HG03103 (cell line): Measurements from ENCODE around the gene COX4I2.
A peak's percentile ranks its signal among the peaks of the same experiment; 100 is the strongest.
"Not testable (repeated sequence)": the region's sequence is repeated elsewhere in the genome, so short reads cannot be mapped to it uniquely, and the experiment has no call there.

ENCODE experiments used
- ATAC-seq: cut with Tn5 transposase; IDR thresholded peaks from one replicate; pipeline ENCODE4 v1.9.1; 2021; ENCODE audit warnings: low read depth; ENCODE audit not compliant: unreplicated experiment

Gene COX4I2

DNA sequence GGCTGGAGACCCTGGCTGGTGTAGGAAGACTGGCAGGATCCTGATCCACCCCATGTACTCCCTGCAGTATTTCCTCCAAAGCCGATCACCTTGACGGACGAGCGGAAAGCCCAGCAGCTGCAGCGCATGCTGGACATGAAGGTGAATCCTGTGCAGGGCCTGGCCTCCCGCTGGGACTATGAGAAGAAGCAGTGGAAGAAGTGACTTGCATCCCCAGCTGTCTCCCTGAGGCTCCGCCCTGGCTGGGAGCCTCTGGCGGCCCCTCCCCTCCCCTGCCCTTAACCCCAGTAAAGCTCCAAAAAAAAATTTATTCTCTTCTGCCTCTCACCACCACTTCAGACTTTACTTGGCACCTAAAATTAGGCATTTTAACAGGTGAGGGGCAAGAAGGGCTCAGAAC, 7.0 kb downstream of the COX4I2 start:
- ATAC-seq: no peak

DNA sequence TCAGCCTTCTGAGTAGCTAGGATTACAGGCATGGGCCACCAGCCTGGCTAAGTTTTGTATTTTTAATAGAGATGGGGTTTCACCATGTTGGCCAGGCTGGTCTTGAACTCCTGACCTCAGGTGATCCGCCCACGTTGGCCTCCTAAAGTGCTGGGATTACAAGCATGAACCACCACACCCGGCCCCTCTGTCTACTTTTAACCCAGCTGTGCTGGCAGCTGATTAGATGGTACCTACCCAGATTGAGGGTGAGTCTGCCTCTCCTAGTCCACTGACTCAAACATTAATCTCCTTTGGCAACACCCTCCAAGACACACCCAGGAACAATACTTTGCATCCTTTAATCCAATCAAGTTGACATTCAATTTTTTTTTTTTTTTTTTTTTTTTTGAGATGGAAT, 10.4 kb downstream of the COX4I2 start:
- not testable (repeated sequence) for ATAC-seq

DNA sequence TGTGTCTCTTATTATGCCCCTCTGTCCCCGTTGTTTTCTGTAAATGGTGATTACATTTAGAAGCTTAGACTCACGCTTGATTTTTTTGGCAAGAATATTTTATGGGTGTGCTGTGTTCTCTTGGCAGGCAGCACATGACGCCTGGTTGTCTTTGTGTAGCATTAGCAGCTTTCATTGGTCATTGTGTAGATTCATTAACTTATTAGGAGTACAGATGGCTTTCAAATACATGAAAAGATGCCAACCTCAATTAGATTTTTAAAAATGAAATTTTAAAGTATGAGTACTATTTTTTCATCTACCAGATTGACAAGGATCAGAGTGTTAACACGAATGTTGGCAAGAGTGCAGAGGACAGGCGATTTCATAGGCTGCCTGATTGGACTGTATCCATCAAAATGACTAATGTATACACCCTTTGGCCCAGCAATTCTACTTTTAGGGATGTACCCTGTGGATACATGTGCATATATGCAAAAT, 15.2 kb downstream of the COX4I2 start:
- no peak for ATAC-seq

DNA sequence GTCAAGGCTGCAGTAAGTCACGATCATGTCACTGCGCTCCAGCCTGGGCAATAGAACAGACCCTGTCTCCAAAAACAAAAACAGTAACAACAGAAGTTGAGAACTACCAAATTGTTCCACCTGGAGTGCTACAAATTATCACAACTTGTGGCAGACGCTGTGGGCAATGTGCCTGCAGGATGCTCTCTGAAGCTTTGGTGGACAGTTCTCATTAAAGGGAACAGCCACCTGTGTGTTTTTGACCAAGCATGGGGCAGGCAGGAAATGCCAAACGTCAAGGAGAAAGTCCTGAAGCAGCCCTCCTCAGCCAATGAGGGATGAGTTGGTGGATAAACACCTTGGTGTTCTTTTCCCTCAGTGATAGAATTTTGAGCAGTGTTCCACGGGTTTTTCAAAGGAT, 15.8 kb downstream of the COX4I2 start:
- no peak for ATAC-seq

DNA sequence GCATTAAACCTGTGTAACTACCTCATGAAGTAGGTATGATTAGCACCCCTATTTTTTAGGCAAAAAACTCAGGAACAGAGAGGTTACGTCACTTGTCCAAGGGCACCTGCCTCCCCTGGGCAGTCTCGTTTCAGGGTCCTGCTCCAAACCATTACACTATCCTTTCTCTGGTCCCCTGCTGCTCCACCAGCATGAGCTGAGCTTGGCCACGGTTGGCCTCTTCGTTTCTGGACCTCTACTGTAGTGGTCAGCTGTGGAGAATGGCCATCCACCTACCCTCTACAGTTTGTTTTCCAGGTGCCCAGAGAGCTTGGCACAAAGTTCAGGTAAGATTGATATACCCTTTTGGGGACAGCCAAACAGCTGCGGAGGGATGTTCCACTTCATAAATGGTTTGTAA, 16.8 kb downstream of the COX4I2 start:
- ATAC-seq: no peak

DNA sequence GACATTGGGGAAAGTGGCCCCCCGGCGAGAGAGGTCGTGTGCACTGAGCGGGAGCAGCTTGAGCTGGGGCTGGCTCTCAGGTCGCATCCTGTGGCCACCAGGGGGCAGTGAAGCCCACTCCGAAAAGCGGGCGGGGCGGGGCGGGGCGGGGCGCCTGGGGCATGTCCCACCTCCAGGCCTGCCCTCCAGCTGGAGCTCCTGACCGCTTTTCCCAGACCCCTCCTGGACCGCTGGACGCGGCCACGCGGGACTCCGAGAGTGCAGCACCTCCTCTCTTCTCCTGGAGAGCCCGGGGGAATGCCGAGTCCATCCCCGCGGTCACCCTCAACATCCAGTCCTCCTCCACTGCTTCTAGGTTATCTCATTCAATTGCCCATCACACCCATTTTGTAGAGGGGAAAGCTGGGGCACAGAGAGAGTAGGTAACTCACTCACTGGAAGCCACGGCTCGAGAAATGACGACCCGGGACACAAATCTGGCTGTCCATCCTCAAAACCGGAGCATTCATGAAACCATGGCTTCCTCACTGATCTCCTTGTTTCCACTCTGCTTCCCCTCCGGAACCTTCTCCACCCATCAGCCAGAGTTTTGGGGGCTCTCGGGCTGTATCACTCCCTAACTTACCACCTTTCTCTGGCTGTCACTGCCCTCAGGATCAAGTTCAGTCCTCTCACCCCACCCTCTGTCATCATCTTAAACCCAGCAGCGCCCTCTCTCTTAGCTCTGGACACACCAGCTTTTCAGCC, 24.1 kb downstream of the COX4I2 start:
- ATAC-seq: peak; percentile 60

DNA sequence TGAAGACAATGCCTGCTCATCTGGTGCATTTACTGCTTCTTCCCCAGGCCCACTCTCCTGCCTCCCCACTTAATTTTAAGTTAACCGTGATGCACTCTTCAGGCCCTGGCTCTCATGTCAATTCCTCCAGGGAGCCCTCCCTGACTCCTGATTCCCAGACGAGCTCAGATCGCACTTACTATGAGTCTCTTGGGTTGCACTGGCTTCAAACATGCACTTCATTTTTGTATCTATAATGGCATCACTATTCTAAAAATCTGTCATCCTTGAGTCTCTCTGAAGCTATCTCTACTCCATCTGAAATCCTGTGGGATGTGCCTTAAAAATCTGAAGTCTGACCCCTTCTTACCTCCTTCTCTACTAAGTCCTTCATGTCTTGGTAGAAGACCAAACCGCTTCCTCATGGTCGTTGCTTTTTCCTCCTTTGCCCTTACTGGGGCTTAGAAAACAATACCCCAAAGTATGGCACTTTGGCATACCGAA, 24.7 kb downstream of the COX4I2 start:
- no peak for ATAC-seq

DNA sequence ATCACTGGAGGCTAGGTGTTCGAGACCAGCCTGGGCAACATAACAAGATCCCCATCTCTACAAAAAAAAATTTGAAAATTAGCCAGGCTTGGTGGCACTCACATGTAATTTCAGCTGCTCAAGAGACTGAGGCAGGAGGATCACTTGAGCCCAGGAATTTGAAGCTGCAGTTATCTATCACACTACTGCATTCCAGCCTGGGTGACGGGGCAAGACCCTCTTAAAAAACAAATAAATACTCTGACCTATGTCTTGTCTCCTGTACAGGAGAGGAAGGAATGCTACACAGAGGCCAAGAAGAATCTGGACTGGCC, 25.8 kb downstream of the COX4I2 start:
- no peak for ATAC-seq

DNA sequence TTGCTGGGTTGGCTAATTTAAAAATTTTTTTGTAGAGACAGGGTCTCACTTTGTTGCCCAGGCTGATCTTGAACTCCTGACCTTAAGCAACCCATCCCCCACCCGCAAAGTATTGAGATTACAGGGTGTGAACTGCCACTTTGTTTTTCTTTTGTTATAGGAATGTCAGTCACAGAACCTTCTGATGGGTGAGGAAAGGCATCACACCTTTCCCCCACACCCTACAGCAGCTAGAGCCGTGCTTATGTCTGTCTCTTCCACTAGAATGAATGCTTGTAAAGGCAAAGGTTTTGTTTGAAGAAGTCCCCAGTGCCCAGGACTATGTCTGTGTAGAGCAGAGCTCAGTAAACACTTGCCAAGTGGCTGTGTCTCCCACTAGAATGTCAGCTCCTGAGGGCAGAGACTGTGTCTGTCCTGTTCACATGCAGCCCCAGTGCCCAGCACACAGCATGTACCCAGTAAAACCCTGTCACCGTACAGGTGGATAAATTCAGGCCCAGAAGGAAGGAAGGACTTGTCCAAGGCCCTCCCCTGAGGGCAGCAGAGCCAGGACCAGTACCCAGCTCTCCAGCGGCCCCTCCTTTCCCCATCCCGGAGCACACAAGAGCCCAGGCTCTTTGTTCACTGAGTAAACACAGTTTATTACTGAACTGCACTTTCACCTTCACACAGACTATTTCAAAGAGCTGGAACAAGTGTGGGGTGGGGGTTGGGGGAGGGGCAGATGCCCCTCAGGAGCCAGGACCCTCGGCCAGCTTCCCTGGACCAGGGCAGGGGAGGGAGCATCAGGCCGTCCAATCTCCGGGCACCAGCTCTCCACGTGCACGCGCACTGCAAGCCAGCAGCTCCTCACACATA, 26.4 kb downstream of the COX4I2 start:
- ATAC-seq: no peak

DNA sequence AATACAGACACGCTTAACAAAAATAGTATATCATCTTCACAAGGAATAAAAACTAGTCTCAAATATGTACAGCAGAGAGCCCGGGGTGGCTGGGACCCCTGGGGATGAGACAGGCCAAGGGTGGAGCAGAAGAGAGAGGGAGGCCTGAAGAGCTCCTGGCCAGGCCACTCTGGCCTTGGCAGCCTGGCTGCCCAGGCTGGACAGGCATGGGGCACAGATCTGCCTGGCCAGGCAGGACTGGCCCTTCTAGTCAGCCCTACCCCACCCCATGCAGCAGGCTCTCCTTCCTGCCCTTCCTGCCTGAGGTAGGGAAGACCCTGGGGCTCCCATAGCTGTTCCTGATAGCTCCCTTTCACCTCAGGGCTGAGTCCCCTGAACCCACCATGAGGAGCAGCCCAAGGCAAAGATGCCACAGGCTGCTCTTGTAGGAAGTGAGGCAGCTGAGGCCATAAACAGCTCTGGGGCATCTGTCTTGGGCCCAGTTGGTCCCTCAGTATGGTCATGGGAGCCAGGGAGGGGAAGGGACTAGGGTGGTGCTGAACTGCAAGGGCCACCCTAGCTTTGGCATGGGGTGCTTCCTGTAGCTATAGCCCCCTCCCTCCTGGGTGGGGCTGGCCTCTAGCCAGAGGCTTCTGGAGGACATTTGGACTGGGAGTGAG, 27.1 kb downstream of the COX4I2 start:
- no peak for ATAC-seq

DNA sequence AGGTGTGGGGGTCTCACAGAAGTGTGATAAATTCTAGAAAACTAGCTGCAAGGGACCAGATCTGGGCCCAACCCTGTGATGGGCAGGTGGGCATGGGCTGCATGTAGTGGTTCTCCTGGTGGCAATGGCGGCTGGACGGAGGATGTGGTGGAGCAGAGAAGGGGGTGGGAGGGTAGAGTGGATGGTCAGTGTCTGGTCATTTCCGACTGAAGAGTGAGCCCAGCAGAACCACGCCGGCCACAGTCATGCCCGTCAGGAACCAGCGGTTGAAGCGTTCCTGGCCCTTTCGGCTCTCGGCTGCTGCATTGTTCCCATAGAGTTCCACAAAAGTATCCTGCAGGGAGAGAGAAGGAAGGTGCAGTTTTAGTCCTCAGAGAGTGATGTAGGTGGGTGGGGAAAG, 28.0 kb downstream of the COX4I2 start:
- no peak for ATAC-seq

DNA sequence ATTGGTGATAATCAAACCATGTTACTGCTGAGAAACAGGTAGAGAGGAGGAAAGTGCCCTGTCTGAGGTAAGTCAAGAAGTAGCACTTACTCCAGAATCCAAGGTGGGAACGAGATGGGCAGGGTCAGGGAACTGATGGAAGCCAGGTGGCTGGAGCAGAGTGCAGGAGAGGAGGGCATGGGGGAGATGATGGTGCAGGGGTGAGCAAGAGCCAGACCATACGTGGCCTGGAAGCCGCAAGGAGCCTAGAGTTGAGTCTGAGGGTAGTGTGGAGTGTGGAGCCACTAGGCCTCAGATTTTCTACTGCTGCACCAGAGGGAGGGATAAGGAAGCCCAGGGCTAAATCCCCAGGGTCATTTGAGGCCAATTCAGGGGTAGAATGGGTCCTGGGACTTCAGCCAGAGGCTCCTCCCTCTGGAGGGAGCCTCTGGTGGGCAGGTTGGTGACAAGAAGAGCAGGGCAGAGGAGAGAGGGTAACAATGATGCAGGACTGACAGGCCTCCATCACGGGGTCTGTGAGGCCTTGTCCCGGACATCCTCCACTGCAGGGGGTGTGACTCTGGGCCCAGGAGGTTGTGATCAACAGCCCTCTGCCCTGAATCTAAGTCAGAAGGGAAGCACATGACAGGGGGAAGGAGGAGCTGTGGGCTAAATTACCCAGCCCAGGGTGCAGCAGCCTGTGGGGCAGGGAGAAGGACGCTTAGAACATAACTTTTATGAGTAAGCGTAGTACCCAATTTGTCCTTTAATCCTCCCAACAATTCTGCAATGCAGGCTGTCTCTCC, 28.7 kb downstream of the COX4I2 start:
- no peak for ATAC-seq

DNA sequence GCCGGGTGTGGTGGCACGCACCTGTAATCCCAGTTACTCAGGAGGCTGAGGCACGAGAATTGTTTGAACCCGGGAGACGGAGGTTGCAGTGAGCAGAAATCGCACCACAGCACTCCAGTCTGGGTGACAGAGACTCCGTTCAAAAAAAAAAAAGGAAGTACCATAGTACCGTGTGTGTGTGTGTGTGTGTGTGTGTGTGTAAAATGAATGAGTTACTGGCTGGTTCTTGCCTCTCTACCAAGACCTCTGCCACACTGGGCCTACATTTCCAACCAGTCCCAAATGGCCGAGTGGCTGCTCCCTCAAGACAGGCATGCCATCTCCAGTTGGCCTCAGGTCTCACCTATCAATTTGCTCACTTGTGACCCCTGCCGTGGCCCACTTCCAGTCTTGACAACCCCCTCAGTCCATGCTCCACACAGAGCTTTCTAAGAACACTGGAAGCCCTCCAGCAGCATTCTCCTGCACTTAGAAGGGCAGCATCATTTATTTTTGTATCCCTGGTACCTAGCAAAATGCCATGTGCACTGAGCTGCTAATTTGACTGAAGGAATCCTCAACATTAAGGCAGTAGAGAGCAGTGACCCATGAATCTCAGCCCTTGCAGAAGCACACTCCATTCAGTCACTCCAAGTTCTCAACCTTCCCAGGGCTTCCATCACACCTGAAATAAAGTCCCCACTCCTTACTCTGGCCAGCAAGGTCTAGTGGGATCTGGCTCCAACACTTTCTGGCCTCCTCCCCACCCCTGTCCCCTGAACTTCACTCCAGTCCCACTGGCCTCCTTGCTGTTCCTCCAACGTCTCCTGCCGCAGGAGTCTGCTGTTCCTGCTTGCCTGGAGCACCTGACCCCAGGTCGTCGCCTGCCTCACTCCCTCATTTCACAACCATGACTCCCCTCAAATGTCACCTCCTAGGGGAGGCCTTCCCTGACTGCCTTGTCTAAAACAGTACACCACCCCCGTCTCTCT, 29.9 kb downstream of the COX4I2 start:
- ATAC-seq: no peak

DNA sequence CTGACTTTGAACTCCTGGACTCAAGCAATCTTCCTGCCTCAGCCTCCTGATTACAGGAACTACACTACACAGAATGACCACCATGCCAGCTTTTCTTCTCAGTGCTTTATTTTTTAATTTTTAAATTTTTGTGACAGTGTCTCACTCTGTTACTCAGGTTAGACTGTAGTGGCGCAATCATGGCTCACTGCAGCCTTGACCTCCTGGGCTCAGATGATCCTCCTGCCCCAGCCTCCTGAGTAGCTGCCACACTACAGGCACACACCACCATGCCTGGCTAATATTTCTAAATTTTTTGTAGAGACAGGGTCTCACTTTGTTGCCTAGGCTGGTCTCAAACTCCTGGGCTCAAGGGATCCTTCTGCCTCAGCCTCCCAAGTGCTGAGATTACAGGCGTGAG, 31.2 kb downstream of the COX4I2 start:
- ATAC-seq: not testable (repeated sequence)

DNA sequence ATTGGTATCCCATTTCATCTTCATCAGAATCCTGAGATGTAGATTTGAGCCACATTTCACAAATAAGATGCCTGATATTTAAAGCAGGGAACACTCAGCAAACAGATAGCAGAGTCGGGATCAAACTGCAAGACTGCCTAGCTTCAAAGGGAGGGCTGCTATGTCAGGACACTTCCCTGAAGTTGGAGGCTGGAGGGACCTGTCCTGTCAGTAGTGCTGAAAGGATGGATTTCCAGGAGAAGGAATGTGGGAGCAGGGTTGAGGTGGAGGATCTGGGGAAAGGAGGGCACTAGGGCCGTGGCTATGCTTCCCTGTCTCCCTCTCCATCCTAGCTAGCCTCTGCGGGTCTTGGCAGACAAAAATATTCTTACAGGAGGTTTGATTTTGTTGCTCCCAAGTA, 32.2 kb downstream of the COX4I2 start:
- ATAC-seq: no peak

DNA sequence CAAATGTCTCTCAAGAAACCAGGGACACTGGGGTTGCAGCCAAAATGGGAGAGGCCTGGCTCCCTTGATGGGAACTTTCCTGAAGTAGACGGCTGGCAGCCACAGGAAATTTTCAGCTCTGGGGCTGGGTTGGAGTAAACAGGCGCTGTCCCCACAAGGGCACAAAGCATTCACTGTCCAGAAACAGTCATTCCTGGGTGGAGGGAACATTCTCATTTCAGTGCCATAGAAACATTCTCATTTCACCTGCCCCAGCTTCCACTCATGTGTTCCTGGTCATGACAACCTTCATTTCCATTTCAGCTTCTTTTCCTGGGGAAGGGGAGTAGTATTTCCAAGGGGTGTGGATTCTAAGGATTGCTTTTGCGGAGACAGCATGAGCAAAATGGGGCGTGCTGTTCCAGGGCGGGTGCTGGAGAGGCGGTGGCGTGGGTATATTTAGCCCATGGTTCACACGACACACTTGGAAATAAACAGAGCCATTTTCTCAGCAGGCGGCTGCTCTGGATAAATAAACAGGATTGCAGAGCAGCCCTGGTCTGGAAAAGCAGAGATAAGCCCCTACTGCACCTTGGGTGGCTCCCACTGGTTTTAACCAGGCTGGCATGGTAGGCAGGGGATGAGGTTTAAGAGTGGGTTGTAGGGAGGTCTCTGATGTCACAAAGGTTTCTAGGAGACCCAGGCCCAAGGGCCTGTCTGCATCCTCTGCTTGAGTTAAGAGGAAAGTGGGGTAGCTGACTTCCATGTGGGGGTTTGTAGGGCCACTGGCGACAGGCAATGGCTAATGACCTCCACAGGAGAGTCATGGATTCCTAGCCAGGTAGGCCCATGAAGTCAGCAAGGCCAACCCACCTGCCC, 32.9 kb downstream of the COX4I2 start:
- no peak for ATAC-seq

DNA sequence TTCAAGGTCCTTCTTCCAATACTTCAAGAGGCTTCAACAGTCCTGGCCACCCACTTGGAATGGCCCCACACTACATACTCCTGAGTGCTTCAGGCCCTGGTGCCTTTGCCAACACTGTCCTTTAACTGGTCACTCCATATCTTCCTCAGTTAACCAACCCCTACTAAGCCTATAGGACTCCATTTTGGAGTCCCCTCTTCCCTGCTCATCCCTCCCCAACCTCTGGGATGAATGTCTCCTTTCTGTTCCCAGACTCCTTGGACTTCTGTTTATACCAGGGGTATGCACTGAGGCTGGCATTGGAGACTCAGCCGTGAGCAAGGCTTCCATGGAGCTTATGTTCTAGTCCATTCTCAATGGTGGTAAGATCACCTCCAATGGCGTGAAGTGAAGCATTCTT, 33.6 kb downstream of the COX4I2 start:
- ATAC-seq: no peak

DNA sequence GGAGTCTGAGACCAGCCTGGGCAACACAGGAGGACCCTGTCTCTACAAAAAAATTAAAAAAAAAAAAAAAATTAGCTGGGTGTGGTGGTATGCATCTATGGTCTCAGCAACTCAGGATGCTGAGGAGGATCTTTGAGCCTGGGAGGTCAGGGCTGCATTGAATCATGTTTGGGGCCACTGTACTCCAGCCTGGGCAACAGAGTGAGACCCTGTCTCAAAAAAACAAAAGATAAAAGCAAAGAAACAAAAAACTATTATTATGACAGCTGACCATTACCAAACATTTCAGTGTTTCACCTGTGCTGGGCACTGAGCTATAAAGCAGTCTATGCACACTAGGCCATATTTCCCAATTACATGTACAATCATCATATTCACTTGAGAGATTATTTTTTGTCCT, 35.7 kb downstream of the COX4I2 start:
- ATAC-seq: no peak
